ENCODE measurements around the gene DNAJC8. TPM values are rescaled to one million over a fixed set of nuclear protein-coding genes. Genes with fewer than 3 reads are reported as not detected.

Gene DNAJC8
- total RNA-seq, 2 experiments from 2014 or later = 99.0 to 102 TPM

DNA sequence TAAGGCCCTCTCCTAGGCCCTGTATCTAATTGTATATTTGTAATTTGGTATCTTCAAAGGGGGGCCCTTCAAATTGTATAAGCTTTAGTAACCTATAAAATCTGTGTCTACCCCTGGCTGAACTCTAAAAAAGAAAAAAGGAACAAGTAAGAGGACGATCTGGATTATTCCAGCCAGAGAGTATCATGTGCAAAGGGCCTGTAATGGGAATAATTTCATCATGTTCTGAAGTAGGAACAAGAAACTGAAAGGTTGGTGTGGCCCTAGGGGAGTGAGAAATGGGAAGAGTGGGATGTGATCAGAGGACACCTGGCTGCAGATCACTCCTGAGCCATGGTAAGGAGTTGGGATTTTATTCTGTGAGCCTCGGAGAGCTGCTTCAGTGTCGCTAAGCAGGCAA is 71.1 kb downstream of the DNAJC8 start:
- ChIA-PET CTCF (interaction anchor here (1.0 to 1.1 kb wide), 2 partner anchors 47 kb away, joined by 4 to 5 read pairs; no protein-coding TSS in a partner anchor), POLR2A (no interaction called here)
- H3K9me3 Mint-ChIP-seq = peaks cover 3% of the 10 kb centered on the region
- intact Hi-C loops (cut with micrococcal nuclease) = no loop called here
- peaks cover 2% of the 10 kb centered on the region for H3K36me3 Mint-ChIP-seq
- peaks cover 14% of the 10 kb centered on the region for H3K27me3 Mint-ChIP-seq
- no peak overlapping the region for H3K4me3 Mint-ChIP-seq
- H3K4me1 Mint-ChIP-seq (ENCODE audit: low read depth) = no peaks in the 10 kb centered on the region
- no peak for DNase-seq
- H3K27ac Mint-ChIP-seq = no peak overlapping the region

- DNase-seq = no peak
- peaks cover under 1% of the 10 kb centered on the region for H3K36me3 Mint-ChIP-seq
- H3K27me3 Mint-ChIP-seq = peaks cover 12% of the 10 kb centered on the region
- no peaks in the 10 kb centered on the region for H3K4me1 Mint-ChIP-seq (ENCODE audit: low read depth)
- ChIA-PET CTCF (interaction anchor here (1.0 kb wide), 1 partner anchor 48 kb away, joined by 5 read pairs; no protein-coding TSS in a partner anchor), POLR2A (no interaction called here)
- intact Hi-C loops (cut with micrococcal nuclease) = no loop called here
- peaks cover under 1% of the 10 kb centered on the region for H3K9me3 Mint-ChIP-seq
- H3K27ac Mint-ChIP-seq = no peak overlapping the region
- H3K4me3 Mint-ChIP-seq = no peak overlapping the region
These were observed 72.0 kb downstream of the DNAJC8 start for GRCh38 chr1:28160782-28161266.

GRCh38 chr1:28159680-28160079 is 73.1 kb downstream of the DNAJC8 start:
- Mint-ChIP-seq H3K27me3 (peaks cover 12% of the 10 kb centered on the region), H3K36me3 (no peaks in the 10 kb centered on the region), H3K4me1 (ENCODE audit: low read depth) (no peaks in the 10 kb centered on the region), H3K9me3 (no peaks in the 10 kb centered on the region), H3K4me3 (no peak overlapping the region), H3K27ac (no peak overlapping the region)
- intact Hi-C loops (cut with micrococcal nuclease) = no loop called here
- DNase-seq = no peak
- ChIA-PET POLR2A (no interaction called here), CTCF (interaction anchor here (0.7 kb wide), 1 partner anchor 63 kb away, joined by 4 read pairs; no protein-coding TSS in a partner anchor)

- no peaks in the 10 kb centered on the region for H3K4me1 Mint-ChIP-seq (ENCODE audit: low read depth)
- intact Hi-C loops (cut with micrococcal nuclease) = no loop called here
- DNase-seq = no peak
- H3K27me3 Mint-ChIP-seq = peaks cover 12% of the 10 kb centered on the region
- no peak overlapping the region for H3K4me3 Mint-ChIP-seq
- ChIA-PET CTCF (no interaction called here), POLR2A (no interaction called here)
- no peak overlapping the region for H3K27ac Mint-ChIP-seq
- H3K9me3 Mint-ChIP-seq = no peaks in the 10 kb centered on the region
- no peaks in the 10 kb centered on the region for H3K36me3 Mint-ChIP-seq
These were observed 73.6 kb downstream of the DNAJC8 start for GRCh38 chr1:28159243-28159642.

DNA sequence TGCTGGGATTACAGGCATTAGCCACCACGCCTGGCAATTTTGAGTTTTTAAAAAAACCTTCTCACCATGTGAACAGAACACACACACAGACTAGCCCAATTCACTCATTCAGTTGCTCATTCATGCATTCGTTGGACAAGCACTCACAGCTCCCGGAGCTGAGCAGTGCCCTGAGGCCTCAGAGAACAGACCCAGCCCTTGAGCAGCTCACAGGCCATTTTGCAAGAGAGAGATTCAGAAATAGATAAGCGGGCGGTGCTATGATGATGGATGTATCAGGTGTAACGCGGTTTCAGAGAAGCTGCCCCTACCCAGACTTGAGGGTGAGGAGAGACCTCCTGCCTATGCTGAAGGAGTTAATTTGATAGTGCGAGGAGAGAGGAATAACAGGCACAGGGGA is 74.9 kb downstream of the DNAJC8 start:
- H3K36me3 Mint-ChIP-seq = no peaks in the 10 kb centered on the region
- H3K27me3 Mint-ChIP-seq = peaks cover 6% of the 10 kb centered on the region
- ChIA-PET POLR2A (no interaction called here), CTCF (no interaction called here)
- DNase-seq = no peak
- H3K9me3 Mint-ChIP-seq = no peaks in the 10 kb centered on the region
- intact Hi-C loops (cut with micrococcal nuclease) = no loop called here
- no peaks in the 10 kb centered on the region for H3K4me1 Mint-ChIP-seq (ENCODE audit: low read depth)
- no peak overlapping the region for H3K4me3 Mint-ChIP-seq
- H3K27ac Mint-ChIP-seq = no peak overlapping the region

DNA sequence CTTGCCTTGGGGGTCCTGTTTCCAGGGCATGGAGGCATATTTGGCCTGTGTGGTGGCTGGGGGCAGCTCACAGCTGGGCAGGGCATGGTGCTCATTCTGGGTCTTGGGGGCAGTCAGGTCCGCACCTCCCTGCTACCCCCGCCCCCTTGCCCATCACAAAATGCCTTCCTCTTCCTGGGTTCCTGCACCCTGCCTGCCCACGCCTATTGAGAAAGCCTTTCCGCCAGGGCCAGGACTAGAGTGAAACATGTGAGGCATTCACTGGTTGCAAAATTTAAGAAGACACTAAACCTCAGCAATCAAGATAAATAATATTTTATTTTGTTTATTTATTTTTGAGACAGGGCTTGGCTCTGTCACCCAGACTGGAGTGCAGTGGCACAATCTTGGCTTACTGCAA is 76.0 kb downstream of the DNAJC8 start:
- Mint-ChIP-seq H3K27ac (no peak overlapping the region), H3K36me3 (no peaks in the 10 kb centered on the region), H3K4me1 (ENCODE audit: low read depth) (no peaks in the 10 kb centered on the region), H3K9me3 (no peaks in the 10 kb centered on the region), H3K27me3 (peaks cover 2% of the 10 kb centered on the region), H3K4me3 (no peak overlapping the region)
- CTCF ChIA-PET = no interaction called here
- no peak for DNase-seq
- intact Hi-C loops (cut with micrococcal nuclease) = no loop called here
- POLR2A ChIA-PET = no interaction called here

DNA sequence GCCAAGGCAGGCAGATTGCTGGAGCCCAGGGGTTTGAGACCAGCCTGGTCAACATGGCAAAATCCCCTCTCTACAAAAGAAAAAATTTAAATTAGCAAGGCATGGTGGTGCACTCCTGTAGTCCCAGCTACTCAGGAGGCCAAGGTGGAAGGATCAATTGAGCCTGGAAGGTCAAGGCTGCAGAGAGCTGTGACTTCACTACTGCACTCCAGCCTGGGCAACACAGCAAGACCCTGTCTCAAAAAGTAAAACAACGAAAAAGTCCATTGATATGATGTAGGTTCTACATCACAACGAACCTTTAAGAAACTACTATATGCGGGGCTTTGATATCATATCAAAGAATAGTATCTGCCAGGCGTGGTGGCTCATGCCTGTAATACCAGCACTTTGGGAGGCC is 77.2 kb downstream of the DNAJC8 start:
- CTCF ChIA-PET = no interaction called here
- Mint-ChIP-seq H3K4me1 (ENCODE audit: low read depth) (no peaks in the 10 kb centered on the region), H3K36me3 (no peaks in the 10 kb centered on the region), H3K4me3 (no peak overlapping the region), H3K27me3 (peaks cover 3% of the 10 kb centered on the region), H3K27ac (no peak overlapping the region), H3K9me3 (no peaks in the 10 kb centered on the region)
- POLR2A ChIA-PET = interaction anchor here (1.1 kb wide), 1 partner anchor 18 kb away, joined by 4 read pairs; no protein-coding TSS in a partner anchor
- DNase-seq = no peak
- intact Hi-C loops (cut with micrococcal nuclease) = no loop called here

- intact Hi-C loops (cut with micrococcal nuclease) = no loop called here
- POLR2A ChIA-PET = no interaction called here
- Mint-ChIP-seq H3K4me3 (no peak overlapping the region), H3K27me3 (peaks cover 4% of the 10 kb centered on the region), H3K36me3 (no peaks in the 10 kb centered on the region), H3K9me3 (no peaks in the 10 kb centered on the region), H3K4me1 (ENCODE audit: low read depth) (no peaks in the 10 kb centered on the region), H3K27ac (no peak overlapping the region)
- CTCF ChIA-PET = no interaction called here
- DNase-seq = no peak
These were observed 78.7 kb downstream of the DNAJC8 start for GRCh38 chr1:28154078-28154594.

Other genes with a start within 250 kb of the DNAJC8 start
- 10 to 100 TPM; 26.4 to 27.4 TPM for gene EYA3, start 144.4 kb downstream of the DNAJC8 start, total RNA-seq
- gene PTAFR, start 56.3 kb downstream of the DNAJC8 start, total RNA-seq = under 1 TPM; 0.15 to 0.19 TPM
- 100 to 1,000 TPM; 174 to 181 TPM for gene ATP5IF1, start 3.1 kb upstream of the DNAJC8 start, total RNA-seq
- 10 to 100 TPM; 23.4 to 24.1 TPM for gene SESN2, start 26.5 kb upstream of the DNAJC8 start, total RNA-seq
- 10 to 100 TPM; 19.8 to 20.0 TPM for gene MED18, start 96.0 kb upstream of the DNAJC8 start, total RNA-seq
- gene PHACTR4, start 136.7 kb upstream of the DNAJC8 start, total RNA-seq = 10 to 100 TPM; 19.5 to 21.5 TPM

Measured in activated CD4-positive, alpha-beta memory T cell treated with anti-CD3 and anti-CD28 coated beads for 36 hours (primary cell).